ENCODE data around the gene NUDT9.

DNA sequence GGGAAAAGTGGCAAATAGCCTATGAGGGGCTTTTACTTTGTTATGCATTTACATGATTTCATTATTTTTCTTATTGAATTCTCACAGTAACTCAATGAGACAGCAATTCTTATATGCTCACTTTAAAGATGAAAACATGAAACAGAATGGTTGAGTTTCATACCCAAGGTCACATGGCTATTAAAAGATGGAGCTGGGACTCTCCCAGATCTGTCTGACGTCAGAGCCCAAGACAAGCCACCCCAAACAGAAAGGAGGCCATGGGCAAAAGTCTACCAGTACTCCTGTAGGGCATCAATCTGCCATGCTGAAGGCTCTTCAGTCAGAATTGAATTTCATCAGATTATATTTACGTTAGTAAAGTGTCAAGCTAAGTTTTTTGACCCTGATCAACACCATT is 44.6 kb upstream of the NUDT9 start:
- no peak for TF ChIP-seq POLR2A (IDR thresholded peaks at IDR 0.05)
- TF ChIP-seq, protein P1, sequence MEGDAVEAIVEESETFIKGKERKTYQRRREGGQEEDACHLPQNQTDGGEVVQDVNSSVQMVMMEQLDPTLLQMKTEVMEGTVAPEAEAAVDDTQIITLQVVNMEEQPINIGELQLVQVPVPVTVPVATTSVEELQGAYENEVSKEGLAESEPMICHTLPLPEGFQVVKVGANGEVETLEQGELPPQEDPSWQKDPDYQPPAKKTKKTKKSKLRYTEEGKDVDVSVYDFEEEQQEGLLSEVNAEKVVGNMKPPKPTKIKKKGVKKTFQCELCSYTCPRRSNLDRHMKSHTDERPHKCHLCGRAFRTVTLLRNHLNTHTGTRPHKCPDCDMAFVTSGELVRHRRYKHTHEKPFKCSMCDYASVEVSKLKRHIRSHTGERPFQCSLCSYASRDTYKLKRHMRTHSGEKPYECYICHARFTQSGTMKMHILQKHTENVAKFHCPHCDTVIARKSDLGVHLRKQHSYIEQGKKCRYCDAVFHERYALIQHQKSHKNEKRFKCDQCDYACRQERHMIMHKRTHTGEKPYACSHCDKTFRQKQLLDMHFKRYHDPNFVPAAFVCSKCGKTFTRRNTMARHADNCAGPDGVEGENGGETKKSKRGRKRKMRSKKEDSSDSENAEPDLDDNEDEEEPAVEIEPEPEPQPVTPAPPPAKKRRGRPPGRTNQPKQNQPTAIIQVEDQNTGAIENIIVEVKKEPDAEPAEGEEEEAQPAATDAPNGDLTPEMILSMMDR (IDR thresholded peaks at IDR 0.05), result no peak

All from prostate gland (tissue), 2 donors.